HL-60/S4 treated with retinoic acid at 250 ng/mL for 4 days and 3 days (cell line): ENCODE data around the gene BBS4.

Experiments used
- in situ Hi-C: fragments of 300-500 bp; cut with MboI; formaldehyde crosslinking; loops from 2 replicates; pipeline ENCODE4 v1.7.0; 2022; ENCODE audit warnings: low sequenced_read_pairs

BBS4 gene

DNA sequence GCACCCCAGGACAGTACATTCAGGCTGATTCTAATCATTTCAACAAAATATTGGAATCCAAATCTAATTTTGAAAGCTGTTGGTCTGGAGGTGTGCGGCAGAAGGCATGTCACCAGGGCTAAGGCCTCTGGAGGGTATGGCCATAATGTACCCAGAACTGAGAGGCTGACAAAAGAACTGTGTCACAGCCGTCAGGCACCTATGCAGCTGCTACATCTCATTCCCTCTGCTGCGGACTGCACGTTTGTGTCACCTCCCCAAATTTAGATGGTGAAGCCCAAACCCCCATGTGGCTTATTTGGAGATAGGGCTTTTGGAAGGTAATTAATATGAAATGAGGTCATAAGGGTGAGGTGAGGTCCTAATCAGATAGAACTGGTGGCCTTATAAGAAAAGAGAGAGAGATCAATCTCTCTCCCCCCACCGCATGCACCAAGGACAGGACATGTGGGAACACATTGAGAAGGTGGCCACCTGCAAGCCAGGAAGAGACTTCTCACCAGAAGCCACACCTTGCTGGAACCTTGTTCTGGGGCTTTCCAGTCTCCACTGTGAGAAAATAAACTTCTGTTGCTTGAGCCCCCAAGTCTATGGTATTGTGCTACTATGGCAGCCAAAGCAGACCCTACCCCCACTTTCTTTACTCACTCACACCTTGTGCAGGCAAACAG, 74.7 kb downstream of the BBS4 start:
- in situ Hi-C loops: no loop called here

DNA sequence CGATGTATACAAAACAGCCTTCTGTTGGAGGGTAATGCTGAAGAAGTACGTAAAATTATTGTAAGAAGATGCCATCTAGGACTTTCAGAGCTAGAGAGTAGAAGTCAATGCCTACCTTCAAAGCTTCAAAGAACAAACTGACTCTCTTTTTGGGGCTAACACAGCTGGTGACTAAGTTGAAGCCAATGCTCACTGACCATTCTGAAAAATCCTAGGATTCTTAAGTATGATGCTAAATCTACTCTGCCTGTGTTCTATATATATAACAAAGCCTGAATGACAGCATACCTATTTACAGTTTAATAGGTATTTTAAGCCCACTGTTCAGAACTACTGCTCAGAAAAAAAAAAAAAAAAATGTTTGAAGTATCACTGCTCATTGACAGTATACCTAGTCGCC, 78.6 kb downstream of the BBS4 start:
- in situ Hi-C loops: no loop called here

DNA sequence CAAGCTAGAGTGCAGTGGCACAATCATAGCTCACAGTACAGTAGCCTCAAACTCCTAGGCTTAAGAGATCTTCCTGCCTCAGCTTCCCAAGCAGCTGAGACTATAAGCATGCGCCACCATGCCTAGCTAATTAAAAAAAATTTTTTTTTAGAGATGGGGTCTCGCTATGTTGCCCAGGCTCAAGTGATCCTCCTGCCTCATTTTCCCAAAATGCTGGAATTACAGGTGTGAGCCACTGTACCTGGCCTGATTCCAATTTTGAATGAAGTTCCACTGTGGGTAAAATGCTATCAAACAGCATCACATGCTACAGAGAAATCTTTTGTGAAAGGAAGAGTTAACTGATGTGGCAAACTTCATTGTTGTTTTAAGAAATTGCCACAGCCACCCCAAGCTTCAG, 80.0 kb downstream of the BBS4 start:
- in situ Hi-C loops: no loop called here

DNA sequence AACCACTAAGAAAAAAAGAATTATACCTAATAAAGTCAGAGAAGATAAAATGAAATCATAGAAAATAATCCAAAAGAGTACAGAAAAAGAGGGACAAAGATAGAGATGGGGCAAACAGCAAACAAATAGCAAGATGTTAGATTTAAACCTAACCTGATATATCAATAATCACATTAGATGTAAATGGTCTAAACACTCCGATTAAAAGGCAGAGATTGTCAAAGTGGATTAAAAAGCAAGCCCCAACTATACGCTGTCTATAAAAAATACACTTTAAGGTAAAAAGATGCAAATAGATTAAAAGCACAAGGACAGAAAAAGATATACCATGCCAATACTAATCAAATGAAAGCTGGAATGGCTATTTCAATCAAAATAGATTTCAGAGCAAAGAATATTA, 80.8 kb downstream of the BBS4 start:
- in situ Hi-C loops: no loop called here

DNA sequence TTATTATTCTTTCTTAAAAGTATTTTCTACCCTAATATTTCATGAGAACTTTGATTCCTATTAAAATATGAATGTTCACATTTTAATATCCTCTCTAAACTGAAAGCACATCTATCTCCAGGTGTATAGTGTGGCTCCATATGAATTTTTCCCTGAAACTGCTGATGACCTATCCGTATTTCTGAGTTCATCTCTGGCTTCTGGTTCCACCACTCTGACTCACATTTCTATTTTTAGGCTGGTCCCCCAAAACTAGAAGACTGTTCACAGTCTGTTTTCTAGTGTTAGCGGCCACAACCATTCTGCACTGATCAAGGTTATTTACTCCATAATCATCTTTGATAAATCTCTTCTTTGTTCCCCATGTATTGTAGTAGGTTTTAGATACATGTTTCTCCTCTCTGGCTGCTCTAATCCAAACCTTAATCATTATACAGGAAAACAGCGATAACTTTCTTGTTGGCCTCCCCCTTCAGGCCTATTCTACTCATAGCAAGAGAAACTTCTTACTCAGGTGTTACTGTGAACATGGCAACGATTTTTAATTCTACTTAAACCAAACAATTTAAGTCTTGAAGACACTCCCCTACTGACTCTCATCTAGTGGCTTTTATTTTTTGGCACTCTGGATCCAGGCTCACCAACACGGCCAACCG, 84.8 kb downstream of the BBS4 start:
- in situ Hi-C loops: no loop called here

- in situ Hi-C loops: no loop called here
Measured at GRCh38 chr15:72771329-72771725, 85.3 kb downstream of the BBS4 start.

- in situ Hi-C loops: no loop called here
Measured at GRCh38 chr15:72774696-72775383, 88.8 kb downstream of the BBS4 start.

- in situ Hi-C loops: no loop called here
Measured at GRCh38 chr15:72778796-72779195, 92.8 kb downstream of the BBS4 start.

GRCh38 chr15:72781631-72782030, 95.6 kb downstream of the BBS4 start:
- in situ Hi-C loops: no loop called here

DNA sequence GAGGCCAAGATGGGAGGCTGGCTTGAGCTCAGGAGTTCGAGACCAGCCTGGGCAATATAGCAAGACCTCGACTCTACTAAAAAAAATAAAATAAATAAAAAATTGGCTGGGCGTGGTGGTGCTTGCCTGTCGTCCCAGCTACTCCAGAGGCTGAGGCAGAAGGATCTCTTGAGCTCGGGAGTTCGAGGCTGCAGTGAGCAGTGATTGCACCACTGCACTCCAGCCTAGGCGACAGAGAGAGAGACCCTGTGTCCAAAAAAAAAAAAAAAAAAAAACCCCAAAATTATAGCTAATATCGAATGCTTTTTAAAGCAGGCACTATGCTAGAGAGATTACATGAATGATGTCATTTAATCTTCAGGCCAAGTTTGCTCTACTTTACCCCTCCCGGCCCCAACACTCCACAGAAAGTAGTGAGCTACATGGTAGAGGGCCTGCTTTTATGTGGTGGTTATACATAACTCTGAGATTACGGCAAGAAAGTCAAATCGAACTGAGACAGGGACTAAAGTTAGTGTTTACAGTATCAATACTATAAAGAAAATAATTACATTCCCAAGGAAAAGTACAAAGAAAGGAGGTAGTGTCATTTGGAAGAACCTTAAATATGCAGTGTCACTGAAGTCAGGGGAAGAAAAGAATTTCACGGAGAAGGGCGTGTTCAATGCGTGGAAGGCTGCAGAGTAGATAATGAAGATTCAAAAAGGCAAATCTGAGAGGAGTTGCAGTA, 96.4 kb downstream of the BBS4 start:
- in situ Hi-C loops: no loop called here

- in situ Hi-C loops: no loop called here
Measured at GRCh38 chr15:72783004-72783639, 97.1 kb downstream of the BBS4 start.

DNA sequence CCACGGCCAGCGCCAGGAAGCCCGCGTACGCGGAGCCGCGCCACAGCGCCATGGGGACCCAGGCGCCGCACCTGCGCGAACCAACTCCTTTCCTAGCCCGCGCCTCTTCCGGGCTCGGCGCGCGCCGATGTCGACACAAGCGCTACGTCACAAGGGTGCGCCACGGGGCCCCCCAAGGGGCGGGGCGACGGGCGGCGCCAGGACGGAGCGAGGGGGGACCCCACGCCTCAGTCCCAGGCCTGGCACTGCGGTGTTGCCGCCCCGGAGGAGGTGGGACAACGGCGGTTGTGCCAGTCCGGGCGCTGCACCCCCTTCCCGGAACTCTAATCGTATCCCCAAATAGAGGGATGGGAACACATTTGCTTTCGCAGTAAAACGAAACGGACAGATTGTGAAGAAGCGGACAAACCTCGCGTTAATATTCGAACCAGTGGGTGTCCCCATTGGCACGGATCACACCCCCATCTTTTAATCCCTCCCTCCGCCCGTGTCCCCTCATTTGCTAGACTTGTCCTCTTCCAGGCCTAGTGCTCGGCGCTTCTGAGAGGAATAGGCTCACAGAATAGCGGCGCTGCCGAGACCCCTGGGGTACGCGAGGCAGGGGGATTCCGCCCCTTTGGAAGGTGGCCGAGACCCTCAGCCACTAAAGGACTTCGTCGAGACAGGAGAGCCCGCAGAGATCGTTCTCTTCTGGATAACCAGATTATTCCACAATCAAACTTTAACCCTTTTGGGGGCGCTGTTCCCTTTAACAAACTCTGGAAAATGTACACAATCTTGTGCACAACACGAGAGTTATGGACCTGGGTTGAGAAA, 97.8 kb downstream of the BBS4 start, which contains the start of gene ADPGK:
TSS of gene ADPGK (minus strand) at position 119 of the 816 bp plus-strand sequence. CDS start at position 52, 67 bp downstream.
- in situ Hi-C loops: no loop called here

DNA sequence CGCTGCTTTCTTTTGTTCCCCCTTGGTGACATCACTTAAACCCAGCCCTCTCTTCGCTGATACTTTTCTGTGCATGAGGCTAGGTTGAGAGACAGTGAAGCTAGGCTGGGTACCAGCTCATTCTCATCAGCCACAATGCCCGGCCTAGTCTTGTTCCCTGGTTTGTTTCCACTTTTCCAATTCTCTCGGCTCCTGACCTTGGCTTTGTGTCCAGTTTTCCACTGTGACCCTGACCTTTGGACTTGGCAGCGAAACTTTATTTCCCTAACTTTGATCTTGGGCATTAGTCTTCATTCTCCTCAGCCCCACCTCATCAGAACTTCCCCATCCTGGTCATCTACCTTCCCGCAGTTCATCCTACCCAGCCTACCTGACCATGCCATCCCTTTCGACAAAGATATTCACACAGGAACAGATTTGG, 98.5 kb downstream of the BBS4 start:
- in situ Hi-C loops: no loop called here

DNA sequence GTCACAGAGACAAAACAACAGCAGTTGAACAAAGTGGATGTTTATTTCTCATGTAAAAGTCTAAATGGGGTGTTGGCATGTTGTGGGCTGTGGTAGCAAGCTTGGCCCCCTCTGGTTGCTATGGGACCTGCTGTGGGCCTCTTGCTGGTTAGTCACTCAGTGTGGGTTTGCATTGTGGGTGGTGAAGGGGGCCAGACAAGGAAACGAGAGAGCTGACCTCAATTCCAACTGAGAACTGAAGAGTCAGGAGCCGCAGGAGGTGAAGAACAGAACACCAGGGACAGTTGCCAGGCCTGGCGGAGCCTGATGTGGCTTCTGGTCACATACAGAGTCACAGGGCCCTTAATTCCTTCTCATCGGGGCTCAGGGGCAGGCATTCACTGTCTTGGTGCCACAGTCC, 99.4 kb downstream of the BBS4 start:
- in situ Hi-C loops: no loop called here

- in situ Hi-C loops: no loop called here
Measured at GRCh38 chr15:72785841-72786240, 99.8 kb downstream of the BBS4 start.

GRCh38 chr15:72786242-72786641, 100.2 kb downstream of the BBS4 start:
- in situ Hi-C loops: no loop called here

- in situ Hi-C loops: no loop called here
Measured at GRCh38 chr15:72786676-72787345, 100.8 kb downstream of the BBS4 start.

DNA sequence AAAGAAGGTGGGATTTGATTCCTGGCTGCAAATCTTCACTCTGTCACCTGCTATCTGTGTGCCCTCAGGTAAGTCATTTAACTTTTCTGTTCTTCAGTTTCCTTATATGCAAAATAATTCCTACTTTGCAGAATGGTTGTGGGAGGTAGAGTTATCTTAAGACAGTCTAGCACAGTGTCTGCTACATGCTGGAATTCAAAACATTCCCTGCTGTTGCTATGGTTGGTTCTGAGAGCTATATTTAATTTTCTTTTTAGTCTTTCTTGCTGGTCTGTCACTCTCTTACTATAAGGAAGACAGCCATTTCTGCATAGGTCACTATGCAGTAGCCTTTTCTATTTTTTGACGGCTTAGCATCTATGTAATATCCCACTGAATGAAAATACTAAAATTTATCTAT, 101.5 kb downstream of the BBS4 start:
- in situ Hi-C loops: no loop called here
